ENCODE data around the gene PRKCA. TPM values are rescaled to one million over a fixed set of nuclear protein-coding genes. Genes with fewer than 3 reads are reported as not detected.

PRKCA gene
- total RNA-seq, 4 donors from 2014 or later, result 55.8 to 90.7 (median 66.7) TPM

- Histone ChIP-seq H3K4me1 (no peaks in the 10 kb centered on the region), H3K36me3 (peaks cover 0 to 70% (median 0%) of the 10 kb centered on the region in 3 donors), H3K9me3 (no peaks in the 10 kb centered on the region), H3K27me3 (no peaks in the 10 kb centered on the region), H3K4me3 (no peak overlapping the region), H3K27ac (no peak overlapping the region)
- no peak for DNase-seq (ENCODE audit: low spot score in 2 of 2)
- WGBS, 2 donors, result 92% methylated on average over 15 to 16 of the region's 17 CpGs
- TF ChIP-seq EP300 (IDR thresholded peaks at IDR 0.05), result no peak
- no peak for TF ChIP-seq CTCF (IDR thresholded peaks at IDR 0.05)
- no peak for TF ChIP-seq POLR2A (IDR thresholded peaks at IDR 0.05)
Observed at GRCh38 chr17:66783656-66784381, 481.4 kb downstream of the PRKCA start.

GRCh38 chr17:66784621-66785364, 482.4 kb downstream of the PRKCA start:
- Histone ChIP-seq H3K4me3 (no peak overlapping the region), H3K9me3 (no peaks in the 10 kb centered on the region), H3K27ac (no peak overlapping the region), H3K4me1 (peaks cover 0 to 5% (median 0%) of the 10 kb centered on the region in 4 donors), H3K27me3 (no peaks in the 10 kb centered on the region), H3K36me3 (peaks cover 0 to 79% (median 0%) of the 10 kb centered on the region in 3 donors)
- no peak for DNase-seq (ENCODE audit: low spot score in 2 of 2)
- 85 to 94% methylated on average over 11 of the region's 11 CpGs for WGBS, 2 donors
- TF ChIP-seq EP300 (IDR thresholded peaks at IDR 0.05) (no peak), CTCF (IDR thresholded peaks at IDR 0.05) (no peak), POLR2A (IDR thresholded peaks at IDR 0.05) (no peak)

- WGBS, 2 donors, result 86 to 91% methylated on average over 10 of the region's 10 CpGs
- TF ChIP-seq CTCF (IDR thresholded peaks at IDR 0.05) (no peak), EP300 (IDR thresholded peaks at IDR 0.05) (no peak), POLR2A (IDR thresholded peaks at IDR 0.05) (no peak)
- H3K27me3 ChIP-seq, result no peaks in the 10 kb centered on the region
Observed at GRCh38 chr17:66786107-66786506, 483.7 kb downstream of the PRKCA start.

GRCh38 chr17:66787914-66788313, 485.5 kb downstream of the PRKCA start:
- Histone ChIP-seq H3K4me1 (peaks cover 0 to 14% (median 0%) of the 10 kb centered on the region in 4 donors), H3K4me3 (no peak overlapping the region), H3K27ac (no peak overlapping the region), H3K27me3 (no peaks in the 10 kb centered on the region), H3K9me3 (no peaks in the 10 kb centered on the region), H3K36me3 (peaks cover 0 to 92% (median 0%) of the 10 kb centered on the region in 3 donors)
- WGBS, 2 donors, result 60 to 65% methylated on average over 3 of the region's 3 CpGs
- no peak for TF ChIP-seq POLR2A (IDR thresholded peaks at IDR 0.05)
- no peak for TF ChIP-seq EP300 (IDR thresholded peaks at IDR 0.05)
- TF ChIP-seq CTCF (IDR thresholded peaks at IDR 0.05), result no peak
- DNase-seq (ENCODE audit: low spot score in 2 of 2), result no peak

More at GRCh38 chr17:66786107-66786506, 483.7 kb downstream of the PRKCA start:
- Histone ChIP-seq H3K27ac (no peak overlapping the region), H3K9me3 (no peaks in the 10 kb centered on the region), H3K4me1 (peaks cover 0 to 14% (median 0%) of the 10 kb centered on the region in 4 donors), H3K36me3 (peaks cover 0 to 91% (median 0%) of the 10 kb centered on the region in 3 donors), H3K4me3 (no peak overlapping the region)
- no peak for DNase-seq (ENCODE audit: low spot score in 2 of 2)

GRCh38 chr17:66789093-66789492, 486.7 kb downstream of the PRKCA start:
- WGBS, 2 donors, result 71% methylated on average over 9 of the region's 12 CpGs
- Histone ChIP-seq H3K27me3 (no peaks in the 10 kb centered on the region), H3K36me3 (peaks cover 0 to 90% (median 0%) of the 10 kb centered on the region in 3 donors), H3K27ac (peak overlapping the region in 2 of 4 donors; percentile 54 to 69), H3K9me3 (no peaks in the 10 kb centered on the region), H3K4me3 (no peak overlapping the region), H3K4me1 (peaks cover 0 to 14% (median 0%) of the 10 kb centered on the region in 4 donors)
- TF ChIP-seq CTCF (IDR thresholded peaks at IDR 0.05) (no peak), EP300 (IDR thresholded peaks at IDR 0.05) (no peak), POLR2A (IDR thresholded peaks at IDR 0.05) (no peak)
- no peak for DNase-seq (ENCODE audit: low spot score in 2 of 2)
